Activated CD4-positive, CD25-positive, alpha-beta regulatory T cell (primary cell): ENCODE results near the gene JMJD4.
"Not testable (repeated sequence)": the region's sequence is repeated elsewhere in the genome, so short reads cannot be mapped to it uniquely, and the experiment has no call there.

Source experiments
- DNase-seq, 4 experiments: peaks; one replicate each; lab custom pipeline; 2025; lab: John Stamatoyannopoulos, UW

JMJD4 gene

GRCh38 chr1:227731696-227732585 is 3.2 kb downstream of the JMJD4 start:
- DNase-seq: no peak

GRCh38 chr1:227731241-227731677 is 3.8 kb downstream of the JMJD4 start:
- no peak for DNase-seq

DNA sequence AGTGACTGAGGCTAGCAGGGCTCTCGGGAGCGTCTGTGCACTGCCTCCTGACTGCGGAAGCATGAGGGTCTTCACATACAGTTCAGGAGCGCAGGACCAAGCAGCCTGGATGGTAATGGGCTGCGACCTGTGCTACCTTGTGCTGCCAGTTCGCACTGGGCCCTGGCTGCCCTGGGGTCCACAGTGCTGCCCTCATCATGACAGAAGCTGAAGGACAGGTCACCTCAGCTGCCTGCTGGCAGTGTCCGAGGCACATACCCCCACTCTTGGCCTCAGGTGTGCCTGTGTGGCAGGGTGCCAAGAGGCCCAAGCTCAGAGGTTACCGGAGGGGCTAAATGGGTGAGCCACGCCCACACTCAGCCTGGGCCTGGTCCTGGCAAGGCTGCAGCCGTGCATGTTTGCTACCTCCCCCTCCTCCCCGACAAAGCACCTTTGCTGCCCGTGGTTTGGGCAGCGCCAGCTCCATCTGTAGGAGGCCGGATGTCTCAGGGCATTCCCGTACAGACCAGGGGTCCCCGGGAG is 4.4 kb downstream of the JMJD4 start:
- DNase-seq: no peak

DNA sequence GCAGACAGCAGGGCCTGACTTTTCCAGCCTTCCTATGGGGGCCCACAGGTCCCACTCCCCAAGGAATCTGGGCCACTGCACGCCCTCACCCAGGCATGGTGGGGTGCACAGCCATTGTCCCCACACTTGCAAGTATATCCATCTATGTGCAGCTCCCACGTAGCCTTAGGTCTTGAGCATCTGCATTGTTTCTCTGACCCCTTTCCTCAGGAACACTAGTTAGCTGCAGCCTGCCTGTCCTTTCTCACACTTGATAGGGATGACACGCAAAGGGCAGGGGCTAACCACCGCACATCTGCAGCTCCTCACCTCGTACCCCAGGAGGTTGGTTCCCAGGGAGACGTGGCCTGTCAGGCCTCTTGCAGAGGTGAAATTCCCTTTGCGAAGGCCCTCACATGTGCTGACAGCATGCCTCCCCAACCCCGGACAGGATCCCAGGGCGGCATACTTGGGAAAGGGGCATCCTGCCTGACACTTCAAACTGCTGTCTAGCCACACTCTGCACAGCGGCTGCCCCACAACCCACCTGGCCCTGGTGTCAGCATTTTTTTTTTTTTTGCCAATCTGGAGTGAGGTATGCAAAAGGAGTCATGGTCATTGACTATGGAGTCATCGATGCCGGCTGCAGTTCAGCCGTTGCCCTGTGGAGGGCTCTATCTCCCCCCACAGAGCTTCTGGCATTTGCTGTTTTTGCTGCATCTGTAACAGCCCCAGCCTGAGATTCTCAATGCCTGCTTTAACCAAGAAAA is 5.0 kb downstream of the JMJD4 start:
- DNase-seq: no peak

DNA sequence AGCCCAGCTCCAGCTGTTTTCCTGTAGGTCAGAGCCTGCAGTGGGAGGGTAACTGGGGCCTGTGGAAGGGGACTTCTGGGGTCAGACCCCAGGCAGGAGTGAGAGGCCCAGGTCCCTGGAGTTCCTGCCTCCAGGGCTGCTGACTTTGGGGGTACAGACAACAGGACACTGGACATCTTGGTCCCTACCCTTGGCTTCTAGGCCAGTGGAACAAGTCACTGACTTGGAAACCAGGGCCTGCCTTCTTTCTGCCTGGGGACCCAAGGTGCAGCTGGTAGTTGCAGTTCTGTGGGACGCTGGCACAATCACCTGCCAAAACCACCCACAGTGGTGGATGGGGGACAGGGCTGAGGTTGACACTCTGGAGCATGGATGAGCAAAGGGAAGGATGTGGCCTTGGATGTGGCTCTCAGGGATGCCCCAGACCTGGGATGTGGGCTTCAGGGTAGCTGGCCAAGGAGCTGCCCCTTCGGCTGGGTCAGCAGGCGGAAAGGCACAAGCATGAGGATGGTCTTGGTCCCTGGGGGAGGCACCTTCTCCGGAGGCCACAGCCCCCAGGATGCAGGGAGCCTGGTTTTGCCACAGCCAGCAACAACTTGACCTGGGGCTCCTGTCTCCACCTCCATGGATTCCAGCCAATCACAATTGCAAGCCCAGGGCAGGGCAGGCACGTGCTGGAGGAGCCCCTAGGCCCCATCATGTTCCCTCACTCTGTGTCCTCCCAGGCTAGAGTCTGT is 5.8 kb downstream of the JMJD4 start:
- DNase-seq: no peak

GRCh38 chr1:227728892-227729143 is 6.3 kb downstream of the JMJD4 start:
- no peak for DNase-seq

DNA sequence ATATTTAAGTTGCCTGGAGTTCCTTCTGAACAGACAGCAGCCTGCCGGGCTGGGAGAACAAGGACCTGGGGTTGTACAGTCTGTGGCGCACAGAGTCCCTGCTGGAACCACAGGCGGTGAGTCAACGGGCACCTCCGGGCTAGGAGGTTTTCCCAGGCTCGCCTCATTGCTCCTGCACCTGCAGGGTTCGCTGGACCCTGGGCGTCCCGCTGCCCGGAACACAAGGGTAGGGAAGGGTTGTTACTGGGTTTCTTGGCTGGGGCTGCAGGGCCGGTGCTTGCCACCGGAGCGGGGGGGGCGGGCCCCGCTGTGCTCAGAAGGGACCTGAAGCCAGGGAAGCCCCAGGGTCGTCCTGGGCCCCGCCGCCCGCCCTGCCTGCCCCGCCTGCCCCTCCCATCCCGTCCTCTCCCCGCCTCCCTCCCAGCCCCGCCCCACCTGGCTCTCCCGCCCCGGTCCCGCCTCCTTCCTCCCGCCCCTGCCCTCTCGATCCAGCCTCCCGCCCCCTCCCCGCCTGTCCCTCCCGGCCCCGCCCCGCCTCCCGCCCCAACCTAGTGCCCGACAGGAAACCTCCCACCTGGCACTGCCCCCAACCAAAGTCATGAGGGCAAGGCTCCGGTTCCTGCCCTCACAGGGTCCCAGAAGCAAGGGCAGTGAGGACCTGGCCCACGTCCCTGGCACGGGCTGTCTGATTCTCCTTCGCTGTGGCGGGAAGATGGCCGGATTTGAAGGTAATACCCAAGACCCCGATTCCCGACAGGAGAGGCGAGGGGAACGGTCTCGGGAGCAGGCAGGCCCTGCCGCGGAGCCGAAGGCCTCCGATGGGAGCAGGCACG is 6.8 kb downstream of the JMJD4 start:
- DNase-seq: peak; percentile 36 to 51 (median 44)

- DNase-seq: no peak
These were observed 8.0 kb downstream of the JMJD4 start for GRCh38 chr1:227726924-227727599.

- no peak for DNase-seq
These were observed 8.8 kb downstream of the JMJD4 start for GRCh38 chr1:227726318-227726717.

- DNase-seq: no peak
These were observed 10.1 kb downstream of the JMJD4 start for GRCh38 chr1:227725046-227725445.

DNA sequence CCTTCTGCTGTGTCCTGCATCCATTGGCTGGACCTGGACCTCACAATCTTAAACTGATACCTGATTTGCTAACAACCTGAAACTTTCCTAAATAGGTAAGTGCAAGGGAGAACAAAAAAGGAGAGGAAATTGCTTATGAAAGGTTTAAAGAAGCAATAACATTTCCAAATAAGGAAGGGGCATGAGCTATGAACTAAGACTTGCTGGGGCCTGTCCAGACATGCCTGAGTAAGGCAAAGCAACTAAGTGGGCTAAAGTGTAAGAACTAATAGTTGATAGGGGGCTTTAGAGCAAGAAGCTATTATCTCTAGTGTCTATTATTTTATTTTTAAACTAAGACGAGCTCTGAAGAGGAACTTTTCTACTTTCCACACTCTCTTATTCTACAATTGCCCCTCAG is 11.6 kb downstream of the JMJD4 start:
- DNase-seq: no peak

DNA sequence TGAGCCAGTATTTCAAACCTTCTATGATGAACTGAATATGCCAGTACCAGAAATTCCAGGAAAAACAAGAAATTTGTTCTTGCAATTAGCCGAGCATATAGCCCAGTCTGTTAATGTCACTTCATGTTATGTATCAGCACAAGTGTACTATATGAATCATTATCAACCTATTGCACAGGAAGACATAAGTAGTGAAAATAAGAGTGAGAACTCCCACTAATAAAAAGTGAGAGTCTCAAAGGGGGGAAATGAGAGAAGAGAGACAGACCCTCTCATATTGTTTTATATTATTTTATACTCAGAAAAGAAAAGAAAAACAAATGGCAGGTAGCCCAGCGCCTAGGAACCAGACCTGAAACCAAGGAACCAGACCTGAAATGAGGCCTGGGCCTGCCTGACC is 16.2 kb downstream of the JMJD4 start:
- DNase-seq: no peak

DNA sequence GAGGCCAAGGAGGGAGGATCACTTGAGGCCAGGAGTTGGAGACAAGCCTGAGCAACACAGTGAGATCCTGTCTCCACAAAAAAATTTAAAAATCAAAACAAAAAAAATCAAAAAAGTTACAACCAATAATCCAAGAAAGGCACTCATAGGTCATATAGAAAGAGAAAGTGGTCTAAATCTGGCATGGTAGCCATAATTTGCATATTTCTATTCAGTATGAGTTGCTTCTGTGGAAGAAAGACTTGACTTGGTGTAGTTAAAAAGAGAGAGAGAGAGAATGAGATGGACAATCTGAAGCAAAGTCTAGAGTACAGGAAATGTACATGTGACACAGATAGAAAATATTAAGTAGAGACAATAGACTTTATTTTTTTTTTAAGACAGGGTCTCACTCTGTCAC is 22.5 kb downstream of the JMJD4 start:
- DNase-seq: no peak

GRCh38 chr1:227710474-227710873 is 24.6 kb downstream of the JMJD4 start:
- DNase-seq: not testable (repeated sequence)

DNA sequence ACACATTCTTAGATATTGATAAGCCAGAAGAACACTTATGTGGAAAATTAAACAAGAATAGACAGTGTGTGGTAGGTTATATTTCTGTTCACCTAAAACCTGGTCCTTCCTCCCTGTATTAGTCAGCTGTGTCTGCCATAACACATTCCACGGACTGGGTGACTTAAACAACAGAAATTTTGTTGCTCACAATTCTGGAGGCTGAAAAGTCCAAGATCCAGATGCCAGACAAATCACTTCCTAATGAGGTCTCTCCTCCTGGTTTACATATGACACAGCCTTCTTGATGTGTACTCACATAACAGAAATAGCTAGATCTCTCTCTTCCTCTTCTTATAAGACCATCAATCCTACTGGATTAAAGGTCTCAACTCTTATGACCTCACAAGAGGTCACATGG is 25.7 kb downstream of the JMJD4 start:
- DNase-seq: no peak

DNA sequence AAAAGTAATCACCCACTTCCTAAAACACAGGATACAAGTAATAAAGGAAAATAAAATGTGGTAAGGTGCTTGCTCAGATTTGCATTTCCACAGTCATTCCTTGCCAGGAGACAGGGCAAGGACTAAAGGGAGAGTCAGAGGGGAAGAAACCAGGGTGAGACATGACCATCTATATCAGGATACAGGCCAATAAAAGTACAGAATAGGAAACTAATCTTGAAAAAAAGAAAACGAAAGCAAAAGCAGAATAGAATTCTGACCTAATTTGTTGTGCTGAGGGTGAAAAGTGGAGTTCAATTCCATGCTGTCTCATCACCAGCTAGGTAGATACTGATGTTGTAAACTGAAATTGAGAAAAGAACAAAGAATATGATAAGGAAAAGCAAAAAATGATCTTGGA is 27.3 kb downstream of the JMJD4 start:
- DNase-seq: no peak

- DNase-seq: not testable (repeated sequence)
These were observed 33.5 kb downstream of the JMJD4 start for GRCh38 chr1:227701631-227702030.

DNA sequence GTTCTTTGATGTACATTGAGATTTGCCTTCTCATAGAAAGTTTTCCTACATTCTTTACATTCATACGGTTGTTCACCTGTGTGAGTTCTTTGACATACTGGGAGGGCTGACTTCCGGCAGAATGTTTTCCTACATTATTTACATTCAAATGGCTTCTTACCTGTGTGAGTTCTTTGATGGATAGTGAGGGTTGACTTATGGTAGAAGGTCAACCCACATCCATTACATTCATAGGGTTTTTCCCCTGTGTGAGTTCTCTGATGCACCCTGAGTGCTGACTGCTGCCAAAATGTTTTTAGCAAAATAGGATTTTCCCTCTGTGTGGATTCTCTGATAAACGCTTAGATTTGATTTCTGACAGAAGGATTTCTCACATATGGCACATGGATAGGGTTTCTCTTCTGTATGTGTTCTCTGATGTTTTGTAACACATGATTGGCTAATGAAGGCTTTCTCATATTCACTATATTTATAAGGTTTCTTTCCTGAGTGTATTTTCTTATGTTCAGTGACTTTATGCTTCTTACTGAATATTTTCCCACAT is 37.7 kb downstream of the JMJD4 start:
- no peak for DNase-seq

GRCh38 chr1:227685807-227686206 is 49.3 kb downstream of the JMJD4 start:
- no peak for DNase-seq
